HepG2 (cell line): ENCODE data around the gene METTL16. TPM values are rescaled to one million over a fixed set of nuclear protein-coding genes. Genes with fewer than 3 reads are reported as not detected.

Source experiments
- AGO1 ChIP-seq: fragments of 200-400 bp; formaldehyde crosslinking; IDR thresholded peaks from 2 replicates; pipeline ENCODE4 v1.6.1; 2017; ENCODE audit warnings: mild to moderate bottlenecking, low read depth, low read length, moderate library complexity; ENCODE audit not compliant: poor library complexity, severe bottlenecking
- CHD2 ChIP-seq: IDR thresholded peaks from 2 replicates; pipeline ENCODE4 v1.6.1; 2011; ENCODE audit warnings: low read depth, low read length, improper control_type of control experiment
- E2F2 ChIP-seq: sonication (generic); formaldehyde crosslinking; IDR thresholded peaks from 2 replicates; pipeline ENCODE4 v1.4.0; 2020; ENCODE audit warnings: missing genetic modification reagents, borderline replicate concordance
- ERF ChIP-seq: IDR thresholded peaks from 2 replicates; pipeline ENCODE4 v1.6.1; 2018; ENCODE audit warnings: missing biosample characterization, missing genetic modification reagents
- FIP1L1 ChIP-seq: fragments of 200-400 bp; formaldehyde crosslinking; IDR thresholded peaks from 2 replicates; pipeline ENCODE4 v1.6.1; 2018; ENCODE audit warnings: low read depth, mild to moderate bottlenecking, low read length, moderate library complexity, borderline replicate concordance; ENCODE audit not compliant: insufficient read depth
- FLYWCH1 ChIP-seq: sonication (generic); formaldehyde crosslinking; IDR thresholded peaks from 2 replicates; pipeline ENCODE4 v1.8.1; 2023; ENCODE audit warnings: mild to moderate bottlenecking, missing genetic modification reagents
- HNRNPK ChIP-seq: fragments of 200-400 bp; formaldehyde crosslinking; IDR thresholded peaks from 2 replicates; pipeline ENCODE4 v1.6.1; 2018; ENCODE audit warnings: low read length, low read depth, moderate library complexity, mild to moderate bottlenecking; ENCODE audit not compliant: poor library complexity, severe bottlenecking
- JARID2 ChIP-seq: sonication (generic); formaldehyde crosslinking; IDR thresholded peaks from 2 replicates; pipeline ENCODE4 v1.8.1; 2023; ENCODE audit warnings: missing genetic modification reagents, inconsistent platforms; ENCODE audit not compliant: insufficient replicate concordance
- KAT8 ChIP-seq: IDR thresholded peaks from 2 replicates; pipeline ENCODE4 v1.6.1; 2016; ENCODE audit warnings: missing genetic modification reagents, missing compliant biosample characterization
- MTA1 ChIP-seq: sonication (generic); formaldehyde crosslinking; IDR thresholded peaks from 2 replicates; pipeline ENCODE4 v1.4.0; 2020; ENCODE audit warnings: missing genetic modification reagents, mild to moderate bottlenecking, borderline replicate concordance
- RAD21 ChIP-seq: fragments of 450-650 bp; formaldehyde crosslinking; IDR thresholded peaks from 2 replicates; pipeline ENCODE4 v1.5.0; 2020; ENCODE audit warnings: mild to moderate bottlenecking
- RARA ChIP-seq: IDR thresholded peaks from 2 replicates; pipeline ENCODE4 v1.6.1; 2016; ENCODE audit warnings: missing genetic modification reagents, missing compliant biosample characterization
- RFXAP ChIP-seq: sonication (generic); formaldehyde crosslinking; IDR thresholded peaks from 2 replicates; pipeline ENCODE4 v1.4.0; 2020; ENCODE audit warnings: missing genetic modification reagents, borderline replicate concordance
- SNAPC2 ChIP-seq: sonication (generic); formaldehyde crosslinking; IDR thresholded peaks from 2 replicates; pipeline ENCODE4 v1.8.1; 2022; ENCODE audit warnings: mild to moderate bottlenecking, missing genetic modification reagents
- THYN1 ChIP-seq: sonication (generic); formaldehyde crosslinking; IDR thresholded peaks from 2 replicates; pipeline ENCODE4 v1.8.1; 2023; ENCODE audit warnings: low read depth, mild to moderate bottlenecking, moderate library complexity, missing genetic modification reagents, borderline replicate concordance
- ZC3H13 ChIP-seq: sonication (generic); formaldehyde crosslinking; IDR thresholded peaks from 2 replicates; pipeline ENCODE4 v1.8.1; 2023; ENCODE audit warnings: mild to moderate bottlenecking, missing genetic modification reagents, moderate library complexity
- ZNF10 ChIP-seq: sonication (generic); formaldehyde crosslinking; IDR thresholded peaks from 2 replicates; pipeline ENCODE4 v1.4.0; 2020; ENCODE audit warnings: mild to moderate bottlenecking, low read depth, missing genetic modification reagents, borderline replicate concordance
- ZNF256 ChIP-seq: sonication (generic); formaldehyde crosslinking; conservative IDR thresholded peaks from 2 replicates; pipeline ENCODE4 v1.4.0; 2020; ENCODE audit warnings: missing genetic modification reagents
- ZNF3 ChIP-seq: IDR thresholded peaks from 2 replicates; pipeline ENCODE4 v1.7.0; 2017; ENCODE audit warnings: inconsistent platforms
- ZNF329 ChIP-seq: sonication (generic); formaldehyde crosslinking; IDR thresholded peaks from 2 replicates; pipeline ENCODE4 v1.9.0; 2021; ENCODE audit warnings: low read depth, mild to moderate bottlenecking, missing genetic modification reagents
- ZNF354B ChIP-seq: sonication (generic); formaldehyde crosslinking; IDR thresholded peaks from 2 replicates; pipeline ENCODE4 v1.8.0; 2022; ENCODE audit warnings: mild to moderate bottlenecking, missing genetic modification reagents
- ZNF362 ChIP-seq: sonication (generic); formaldehyde crosslinking; IDR thresholded peaks from 2 replicates; pipeline ENCODE4 v1.4.0; 2020; ENCODE audit warnings: missing genetic modification reagents, mild to moderate bottlenecking, borderline replicate concordance
- ZNF414 ChIP-seq: sonication (generic); formaldehyde crosslinking; IDR thresholded peaks from 2 replicates; pipeline ENCODE4 v1.5.0; 2020; ENCODE audit warnings: missing genetic modification reagents
- ZNF557 ChIP-seq: sonication (generic); formaldehyde crosslinking; IDR thresholded peaks from 2 replicates; pipeline ENCODE4 v1.4.0; 2020; ENCODE audit warnings: missing genetic modification reagents
- ZNF577 ChIP-seq: sonication (generic); formaldehyde crosslinking; IDR thresholded peaks from 2 replicates; pipeline ENCODE4 v1.4.0; 2020; ENCODE audit warnings: mild to moderate bottlenecking, low read depth, missing genetic modification reagents, borderline replicate concordance
- ZNF616 ChIP-seq: sonication (generic); formaldehyde crosslinking; IDR thresholded peaks from 2 replicates; pipeline ENCODE4 v1.5.0; 2020; ENCODE audit warnings: low read depth, mild to moderate bottlenecking, missing genetic modification reagents
- ZNF788 ChIP-seq: sonication (generic); formaldehyde crosslinking; IDR thresholded peaks from 2 replicates; pipeline ENCODE4 v1.5.0; 2020; ENCODE audit warnings: mild to moderate bottlenecking, missing genetic modification reagents, borderline replicate concordance
- polyA plus RNA-seq, 8 experiments: library from polyadenylated mRNA; depleted of rRNA in 3 of 8; stranded (reverse) in 7 of 8; unstranded in 1 of 8; fragments of >200 nt; fragmentation: Illumina TruSeq in 4 of 8; extraction: Trizol in 4 of 8; gene quantifications; 2 replicates each; pipeline versions ENCODE4 v1.2.1 to v1.2.3, GENCODE V29; 2011 to 2016; ENCODE audit warnings: low read depth in 4 of 8, missing spikeins in 1 of 8, mixed read lengths in 1 of 8; ENCODE audit not compliant: insufficient read depth in 1 of 8
- total RNA-seq, 5 experiments: library from RNA; depleted of rRNA; stranded (reverse); fragments of >200 nt; fragmentation: Illumina TruSeq; extraction: Trizol; gene quantifications; 2 replicates each; pipeline ENCODE4 v1.2.3, GENCODE V29; 2016; ENCODE audit warnings: low read depth in 1 of 5

The METTL16 gene
- total and polyA plus RNA-seq, 2 of the 13 experiments (the other 11 are each of a cell fraction or from before 2014, with no cell fraction given) = 11.6 to 18.5 TPM

- TF ChIP-seq E2F2 (CRISPR knock-in tag) = no peak
- TF ChIP-seq ZNF354B (CRISPR knock-in tag) = no peak
- no peak for TF ChIP-seq ZNF557 (CRISPR knock-in tag)
- no peak for TF ChIP-seq ZNF362
- no peak for TF ChIP-seq HNRNPK
- TF ChIP-seq RFXAP (CRISPR knock-in tag) = no peak; the same call in 1 of the 2 replicates
- TF ChIP-seq MTA1 = 0 out of 2 replicates have a peak, but pooled peaks have one; percentile 18
- TF ChIP-seq ZNF256 (CRISPR knock-in tag) = no peak
- TF ChIP-seq FLYWCH1 (CRISPR knock-in tag) = no peak
- TF ChIP-seq ZNF3 (CRISPR knock-in tag) = no peak; the same call in 1 of the 2 replicates
- 0 out of 2 replicates have a peak, but pooled peaks have one; percentile 28 for TF ChIP-seq ZNF414 (CRISPR knock-in tag)
- TF ChIP-seq RARA (CRISPR knock-in tag) = no peak; the same call in none of the 2 replicates
- 0 out of 2 replicates have a peak, but pooled peaks have one; percentile 12 for TF ChIP-seq ZNF788 (CRISPR knock-in tag)
- peak; percentile 94 for TF ChIP-seq CHD2
- no peak for TF ChIP-seq ZNF10 (CRISPR knock-in tag)
- TF ChIP-seq FIP1L1 = no peak
- TF ChIP-seq THYN1 (CRISPR knock-in tag) = no peak
- peak; percentile 15; the same call in 1 of the 2 replicates for TF ChIP-seq RAD21 (CRISPR knock-in tag)
- peak; percentile 94 for TF ChIP-seq KAT8 (CRISPR knock-in tag)
- no peak for TF ChIP-seq AGO1
- TF ChIP-seq SNAPC2 (CRISPR knock-in tag) = peak; percentile 69; the same call in 1 of the 2 replicates
- no peak for TF ChIP-seq ZNF616 (CRISPR knock-in tag)
- TF ChIP-seq JARID2 (CRISPR knock-in tag) = no peak
- no peak for TF ChIP-seq ZC3H13 (CRISPR knock-in tag)
- no peak for TF ChIP-seq ERF
- no peak for TF ChIP-seq ZNF577 (CRISPR knock-in tag)
- 0 out of 2 replicates have a peak, but pooled peaks have one; percentile 27 for TF ChIP-seq ZNF329 (CRISPR knock-in tag)
Observed at GRCh38 chr17:2511462-2512369, at the start of gene METTL16 (continued).
